ENCODE measurements around the gene SEC16A.

Gene SEC16A

GRCh38 chr9:136437839-136438547 lies 44.8 kb downstream of the SEC16A start:
- peak overlapping the region; percentile 62 for H3K4me3 ChIP-seq (replicated peaks; ENCODE audit: low read depth, low read length)
- DNase-seq (ENCODE audit: low read depth) = peak; percentile 45

GRCh38 chr9:136437430-136437829 lies 45.4 kb downstream of the SEC16A start:
- peak; percentile 58 for DNase-seq (ENCODE audit: low read depth)
- no peak for TF ChIP-seq CTCF (IDR thresholded peaks at IDR 0.05; ENCODE audit: low read length, missing control alignments)
- peak overlapping the region; percentile 62 for H3K4me3 ChIP-seq (replicated peaks; ENCODE audit: low read depth, low read length)

More at GRCh38 chr9:136437839-136438547, 44.8 kb downstream of the SEC16A start:
- no peak for TF ChIP-seq CTCF (IDR thresholded peaks at IDR 0.05; ENCODE audit: low read length, missing control alignments)

GRCh38 chr9:136436055-136436634 lies 46.7 kb downstream of the SEC16A start:
- no peak for TF ChIP-seq CTCF (IDR thresholded peaks at IDR 0.05; ENCODE audit: low read length, missing control alignments)
- H3K4me3 ChIP-seq (replicated peaks; ENCODE audit: low read depth, low read length) = no peak overlapping the region
- no peak for DNase-seq (ENCODE audit: low read depth)

- no peak for DNase-seq (ENCODE audit: low read depth)
- H3K4me3 ChIP-seq (replicated peaks; ENCODE audit: low read depth, low read length) = no peak overlapping the region
- no peak for TF ChIP-seq CTCF (IDR thresholded peaks at IDR 0.05; ENCODE audit: low read length, missing control alignments)
These were observed 48.2 kb downstream of the SEC16A start for GRCh38 chr9:136434580-136435169.

GRCh38 chr9:136433849-136434579 lies 48.8 kb downstream of the SEC16A start:
- no peak overlapping the region for H3K4me3 ChIP-seq (replicated peaks; ENCODE audit: low read depth, low read length)
- TF ChIP-seq CTCF (IDR thresholded peaks at IDR 0.05; ENCODE audit: low read length, missing control alignments) = no peak
- no peak for DNase-seq (ENCODE audit: low read depth)

GRCh38 chr9:136433043-136433715 lies 49.7 kb downstream of the SEC16A start:
- no peak for DNase-seq (ENCODE audit: low read depth)
- no peak for TF ChIP-seq CTCF (IDR thresholded peaks at IDR 0.05; ENCODE audit: low read length, missing control alignments)
- H3K4me3 ChIP-seq (replicated peaks; ENCODE audit: low read depth, low read length) = no peak overlapping the region

Measured in fibroblast of pulmonary artery (primary cell).